ENCODE data around the gene MAP7D2. TPM values are rescaled to one million over a fixed set of nuclear protein-coding genes. Genes with fewer than 3 reads are reported as not detected.
A peak's percentile ranks its signal among the peaks of the same experiment; 100 is the strongest.

Gene MAP7D2
- total RNA-seq, 4 donors from 2014 or later: 0.19 to 0.38 TPM; not detected in 2

- no peak for TF ChIP-seq CTCF (IDR thresholded peaks at IDR 0.05)
- DNase-seq (ENCODE audit: low spot score) (no peak), ATAC-seq (ENCODE audit: low FRiP score) (no peak)
Observed at GRCh38 chrX:19958552-19959486, 157.9 kb downstream of the MAP7D2 start.

GRCh38 chrX:19956923-19957322 is 159.8 kb downstream of the MAP7D2 start:
- ATAC-seq (ENCODE audit: low FRiP score) (no peak), DNase-seq (ENCODE audit: low spot score) (no peak)
- TF ChIP-seq CTCF (IDR thresholded peaks at IDR 0.05): no peak

Small RNA genes within 50 kb of the gene (small RNA-seq; reads per million reads assigned to genes)
- gene MIR23C (not detected), gene RF00019 (not detected), gene RF00493 (43.3 reads per million, percentile 95 among the genes with 10 or more reads in this experiment), gene RF00494 (not detected)

Other genes starting within 250 kb of the MAP7D2 start
- 10 to 100 TPM; 41.1 to 58.6 (median 47.2) TPM for gene SH3KBP1, start 229.3 kb downstream of the MAP7D2 start, total RNA-seq
- 10 to 100 TPM in 1 of 4 donors, 1 to 10 TPM in 3; 5.4 to 19.5 (median 6.0) TPM for gene BCLAF3, start 125.8 kb downstream of the MAP7D2 start, total RNA-seq
- gene EIF1AX, start 24.9 kb upstream of the MAP7D2 start, total RNA-seq: 10 to 100 TPM; 37.5 to 62.1 (median 55.2) TPM
- gene RPS6KA3, start 150.0 kb upstream of the MAP7D2 start, total RNA-seq: 10 to 100 TPM; 39.5 to 90.3 (median 55.1) TPM

Data from omental fat pad (tissue), 4 donors.